ENCODE measurements around the gene MICAL1.
"Not testable (repeated sequence)": the region's sequence is repeated elsewhere in the genome, so short reads cannot be mapped to it uniquely, and the experiment has no call there.

Gene MICAL1

DNA sequence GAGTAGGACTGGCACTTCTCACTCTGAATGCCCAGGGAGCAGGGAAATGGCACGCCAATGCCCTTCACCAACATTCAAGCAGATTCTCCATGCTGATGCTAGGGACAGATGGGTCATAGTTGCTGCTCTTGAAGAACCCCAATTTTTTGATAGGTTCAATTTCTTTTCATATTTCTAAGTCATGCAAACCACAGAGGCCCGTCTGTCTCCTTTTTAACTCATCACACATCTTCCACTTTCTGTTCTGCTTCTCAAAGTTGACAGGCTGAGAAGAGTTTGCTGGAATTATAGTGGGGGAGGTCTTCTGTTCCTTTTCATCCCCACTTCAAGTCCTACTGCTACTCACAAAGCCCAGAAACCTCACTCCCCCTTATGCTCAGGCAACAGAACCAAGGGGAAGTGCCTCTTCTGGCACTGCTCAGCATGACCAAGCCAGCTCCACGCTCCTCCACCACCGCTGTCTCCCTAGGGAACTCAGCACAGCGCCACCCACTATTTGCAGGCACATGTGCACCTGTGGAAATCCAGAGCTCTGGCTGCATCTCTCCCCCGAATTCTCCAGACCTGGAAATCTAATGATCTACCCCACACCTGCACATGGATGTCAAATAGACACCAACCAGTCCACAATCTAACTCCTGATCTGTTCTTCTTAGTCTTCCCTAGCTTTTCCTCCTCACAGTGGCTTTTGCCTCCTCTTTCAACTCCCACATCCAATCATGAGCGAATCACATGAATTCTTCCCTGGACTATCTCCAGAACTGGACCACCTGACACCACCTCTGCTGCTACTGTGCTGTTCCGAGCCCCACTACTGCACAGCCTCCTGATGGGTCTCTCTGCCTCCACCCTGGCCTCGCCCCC lies 16.8 kb upstream of the MICAL1 start:
- ATAC-seq (replicated peaks; ENCODE audit: extremely low read depth, poor library complexity, severe bottlenecking) (no peak), DNase-seq (ENCODE audit: low spot score in 2 of 2) (no peak)
- no peaks in the 10 kb centered on the region for H3K9me3 Mint-ChIP-seq
- no peak overlapping the region for H3K4me3 Mint-ChIP-seq
- peaks cover 72% of the 10 kb centered on the region for H3K4me1 Mint-ChIP-seq
- no peak overlapping the region for H3K27ac Mint-ChIP-seq (ENCODE audit: low read depth)
- H3K27me3 Mint-ChIP-seq, result no peaks in the 10 kb centered on the region
- peaks cover 75% of the 10 kb centered on the region for H3K36me3 Mint-ChIP-seq (ENCODE audit: insufficient read depth)

DNA sequence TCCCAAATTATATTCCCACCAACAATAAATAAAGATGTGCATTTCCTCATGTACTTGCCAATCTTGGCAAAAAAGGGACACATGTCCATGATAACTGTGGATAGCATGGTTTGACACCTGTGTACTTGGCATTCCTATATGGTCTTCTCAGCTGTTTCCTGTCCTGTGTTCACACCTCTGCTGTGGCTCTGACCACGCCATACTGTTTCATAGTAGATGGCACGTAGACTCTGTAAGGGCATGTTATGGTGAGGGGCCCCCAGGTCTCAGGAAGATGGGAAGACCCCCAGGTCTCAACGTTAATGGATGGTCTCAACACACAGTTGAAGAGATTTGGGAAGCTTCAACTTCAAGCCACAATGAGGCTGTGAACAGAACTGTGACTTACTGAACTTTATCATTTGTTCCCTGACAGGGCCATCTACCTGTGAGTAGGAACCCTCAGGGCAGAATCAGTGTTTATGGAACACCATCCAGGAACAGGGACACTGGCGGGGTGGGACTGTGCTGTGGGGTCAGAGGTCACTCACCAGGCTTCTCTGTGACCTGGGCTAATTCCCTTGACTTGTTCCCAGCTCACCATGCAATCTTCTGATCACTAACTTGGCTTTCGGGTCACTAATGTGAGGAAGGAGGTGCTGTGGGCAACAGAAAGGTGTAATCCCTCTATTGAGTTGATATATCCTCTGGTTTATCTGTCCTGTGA lies 15.7 kb upstream of the MICAL1 start:
- no peak for DNase-seq (ENCODE audit: low spot score in 2 of 2)
- no peak overlapping the region for H3K4me3 Mint-ChIP-seq
- peaks cover 73% of the 10 kb centered on the region for H3K4me1 Mint-ChIP-seq
- ATAC-seq (replicated peaks; ENCODE audit: extremely low read depth, poor library complexity, severe bottlenecking), result no peak
- H3K27me3 Mint-ChIP-seq, result no peaks in the 10 kb centered on the region
- peaks cover 75% of the 10 kb centered on the region for H3K36me3 Mint-ChIP-seq (ENCODE audit: insufficient read depth)
- H3K9me3 Mint-ChIP-seq, result no peaks in the 10 kb centered on the region
- no peak overlapping the region for H3K27ac Mint-ChIP-seq (ENCODE audit: low read depth)

DNA sequence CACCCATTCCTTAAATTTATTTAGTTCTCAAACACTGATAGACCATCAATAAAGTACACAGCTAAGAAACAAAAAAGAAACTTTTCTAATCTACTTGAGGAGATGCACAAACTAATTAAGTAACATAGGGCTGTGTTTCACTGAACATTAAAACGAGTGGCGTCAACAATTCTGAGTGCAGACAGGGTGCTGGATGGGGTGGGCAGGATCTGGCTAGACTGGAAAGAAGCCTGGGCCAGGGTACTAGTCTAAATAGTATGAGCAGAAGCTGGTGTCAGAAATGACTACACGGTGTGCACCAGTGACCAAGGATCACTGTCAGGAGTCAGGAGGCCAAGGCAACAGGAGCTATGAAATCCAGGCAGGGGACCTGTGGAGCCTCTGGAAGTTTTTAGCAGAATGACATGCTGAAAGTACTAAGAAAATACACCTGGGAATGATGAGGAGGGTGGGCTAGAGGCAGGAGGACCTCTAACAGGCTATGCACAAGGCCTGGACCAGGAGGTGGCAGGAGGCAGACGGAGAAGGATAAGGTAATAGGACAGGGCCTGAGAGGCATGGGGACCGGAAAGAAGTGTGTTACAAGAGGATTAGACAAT lies 14.1 kb upstream of the MICAL1 start:
- no peaks in the 10 kb centered on the region for H3K27me3 Mint-ChIP-seq
- no peaks in the 10 kb centered on the region for H3K9me3 Mint-ChIP-seq
- H3K4me3 Mint-ChIP-seq, result no peak overlapping the region
- ATAC-seq (replicated peaks; ENCODE audit: extremely low read depth, poor library complexity, severe bottlenecking) (no peak), DNase-seq (ENCODE audit: low spot score in 2 of 2) (no peak)
- H3K36me3 Mint-ChIP-seq (ENCODE audit: insufficient read depth), result peaks cover 75% of the 10 kb centered on the region
- H3K27ac Mint-ChIP-seq (ENCODE audit: low read depth), result no peak overlapping the region
- H3K4me1 Mint-ChIP-seq, result peaks cover 59% of the 10 kb centered on the region

DNA sequence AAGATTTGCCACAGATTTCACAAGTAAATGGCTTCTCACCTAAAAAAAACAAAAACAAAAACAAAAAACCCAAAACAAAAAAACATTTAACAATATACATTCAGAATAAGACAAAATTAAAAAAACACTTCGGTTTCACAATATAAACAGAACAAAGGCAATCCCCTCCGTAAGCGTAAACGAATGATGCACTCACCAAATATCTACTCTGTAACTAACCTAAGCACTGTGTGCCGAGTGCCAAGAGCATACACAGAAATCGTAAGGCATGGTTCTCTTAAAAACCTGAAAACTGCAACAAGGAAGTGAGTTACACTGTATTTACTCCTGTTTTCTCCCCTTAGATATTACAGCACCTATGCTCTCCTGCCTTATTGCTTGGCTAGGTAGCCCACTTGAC lies 12.1 kb upstream of the MICAL1 start:
- DNase-seq (ENCODE audit: low spot score in 2 of 2), result no peak
- no peak for ATAC-seq (replicated peaks; ENCODE audit: extremely low read depth, poor library complexity, severe bottlenecking)
- H3K9me3 Mint-ChIP-seq, result no peaks in the 10 kb centered on the region
- no peak overlapping the region for H3K4me3 Mint-ChIP-seq
- peaks cover 68% of the 10 kb centered on the region for H3K36me3 Mint-ChIP-seq (ENCODE audit: insufficient read depth)
- H3K27ac Mint-ChIP-seq (ENCODE audit: low read depth), result no peak overlapping the region
- peaks cover 55% of the 10 kb centered on the region for H3K4me1 Mint-ChIP-seq
- no peaks in the 10 kb centered on the region for H3K27me3 Mint-ChIP-seq

DNA sequence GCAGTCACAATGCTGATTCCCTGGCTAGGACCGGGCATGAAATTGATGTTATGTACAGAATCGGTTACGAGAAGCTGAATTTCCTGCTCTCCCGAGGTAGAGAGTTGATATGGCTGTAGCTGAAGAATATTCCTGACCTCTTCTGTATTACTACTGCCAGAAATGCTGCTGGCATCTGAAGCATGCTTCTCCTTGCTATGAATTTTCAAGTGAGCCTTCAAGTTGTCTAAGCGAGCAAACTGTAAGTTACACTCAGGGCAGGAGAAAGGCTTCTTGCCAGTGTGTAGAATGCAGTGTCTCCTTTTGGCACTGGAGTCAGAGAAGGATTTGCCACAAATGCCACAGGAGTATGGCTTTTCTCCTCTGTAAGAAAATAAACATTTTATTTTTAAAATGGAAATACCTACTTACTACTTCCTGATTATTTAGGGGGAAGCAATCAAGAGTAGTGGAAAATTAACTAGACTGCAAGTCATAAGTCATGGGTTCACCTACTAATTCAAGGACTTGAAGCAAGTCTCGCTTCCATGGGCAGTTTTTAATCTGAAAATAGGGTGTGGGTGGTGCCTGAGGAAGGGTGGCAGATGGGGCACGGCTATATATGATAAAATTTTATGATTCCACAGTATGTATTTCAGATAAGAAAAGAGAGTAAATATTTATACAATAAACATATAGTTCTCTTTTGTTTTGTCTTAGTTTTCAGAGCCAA lies 10.8 kb upstream of the MICAL1 start:
- H3K4me3 Mint-ChIP-seq, result no peak overlapping the region
- peaks cover 50% of the 10 kb centered on the region for H3K4me1 Mint-ChIP-seq

DNA sequence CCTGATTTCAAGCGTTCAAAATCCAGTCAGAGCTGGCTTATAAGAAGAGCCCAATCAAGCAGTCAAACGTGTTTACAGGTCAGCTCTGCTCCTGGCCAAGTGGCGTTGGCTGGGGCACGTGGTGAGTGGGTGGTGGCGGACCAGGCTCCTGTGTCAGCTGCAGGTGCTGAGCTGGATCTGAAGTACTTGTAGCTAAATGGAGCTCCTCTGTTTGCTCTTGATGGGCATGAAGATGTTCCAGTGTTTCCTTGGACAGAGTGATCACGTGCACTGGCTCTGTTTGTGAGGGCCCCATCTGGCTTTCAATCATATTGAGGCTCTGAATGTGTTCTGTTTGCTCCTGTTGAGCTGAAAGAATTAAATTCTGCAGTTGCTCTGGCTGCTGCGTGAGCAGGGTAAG lies 10.2 kb upstream of the MICAL1 start:
- peak overlapping the region; percentile 7 for H3K27ac Mint-ChIP-seq (ENCODE audit: low read depth)
- H3K36me3 Mint-ChIP-seq (ENCODE audit: insufficient read depth), result peaks cover 58% of the 10 kb centered on the region
- DNase-seq (ENCODE audit: low spot score in 2 of 2), result no peak
- H3K27me3 Mint-ChIP-seq, result no peaks in the 10 kb centered on the region
- no peak for ATAC-seq (replicated peaks; ENCODE audit: extremely low read depth, poor library complexity, severe bottlenecking)
- no peak overlapping the region for H3K4me3 Mint-ChIP-seq
- H3K9me3 Mint-ChIP-seq, result no peaks in the 10 kb centered on the region
- H3K4me1 Mint-ChIP-seq, result peaks cover 44% of the 10 kb centered on the region

More for the DNA sequence above, 10.8 kb upstream of the MICAL1 start:
- Mint-ChIP-seq H3K9me3 (no peaks in the 10 kb centered on the region), H3K27me3 (no peaks in the 10 kb centered on the region), H3K27ac (ENCODE audit: low read depth) (no peak overlapping the region), H3K36me3 (ENCODE audit: insufficient read depth) (peaks cover 64% of the 10 kb centered on the region)
- ATAC-seq (replicated peaks; ENCODE audit: extremely low read depth, poor library complexity, severe bottlenecking) (no peak), DNase-seq (ENCODE audit: low spot score in 2 of 2) (no peak)

DNA sequence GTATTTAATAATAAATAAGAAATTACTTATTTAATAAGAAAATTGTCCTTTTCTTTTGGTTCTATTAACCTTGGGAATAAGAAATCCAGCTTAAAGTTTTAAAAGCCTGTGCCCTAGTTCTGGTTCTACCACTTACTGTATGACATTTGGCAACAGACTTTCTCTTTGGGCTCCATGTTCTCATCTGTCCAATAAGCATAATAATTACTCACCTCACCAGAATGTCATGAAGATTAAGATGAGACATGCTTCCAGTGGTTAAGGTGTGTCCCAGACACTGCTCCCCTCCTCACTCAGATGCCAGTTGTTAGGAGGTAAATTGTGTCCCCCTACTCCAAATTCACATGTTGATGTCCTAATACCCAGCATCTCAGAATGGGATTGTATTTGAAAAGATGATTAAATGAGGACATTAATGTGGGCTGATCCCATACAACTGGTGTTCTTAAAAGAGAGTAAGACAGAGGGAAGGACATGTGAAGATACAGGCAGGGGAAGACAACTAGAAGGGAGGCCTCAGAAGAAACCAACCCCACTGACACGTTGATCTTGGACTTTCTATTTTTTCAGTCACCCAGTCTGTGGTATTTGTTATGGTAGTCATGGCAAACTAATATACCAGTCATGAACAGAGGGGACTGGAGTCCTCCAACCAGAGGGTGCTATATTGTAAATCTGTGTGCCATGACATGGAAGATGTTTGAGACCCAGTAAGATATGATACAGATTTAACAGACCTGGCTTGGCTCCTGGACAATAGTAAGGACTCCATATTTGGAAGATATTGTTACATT lies 6.4 kb upstream of the MICAL1 start:
- peaks cover 34% of the 10 kb centered on the region for H3K36me3 Mint-ChIP-seq (ENCODE audit: insufficient read depth)
- DNase-seq (ENCODE audit: low spot score in 2 of 2) (no peak), ATAC-seq (replicated peaks; ENCODE audit: extremely low read depth, poor library complexity, severe bottlenecking) (no peak)
- H3K27ac Mint-ChIP-seq (ENCODE audit: low read depth), result peak overlapping the region; percentile 27
- H3K4me3 Mint-ChIP-seq, result no peak overlapping the region
- no peaks in the 10 kb centered on the region for H3K9me3 Mint-ChIP-seq
- peaks cover 45% of the 10 kb centered on the region for H3K4me1 Mint-ChIP-seq
- no peaks in the 10 kb centered on the region for H3K27me3 Mint-ChIP-seq

DNA sequence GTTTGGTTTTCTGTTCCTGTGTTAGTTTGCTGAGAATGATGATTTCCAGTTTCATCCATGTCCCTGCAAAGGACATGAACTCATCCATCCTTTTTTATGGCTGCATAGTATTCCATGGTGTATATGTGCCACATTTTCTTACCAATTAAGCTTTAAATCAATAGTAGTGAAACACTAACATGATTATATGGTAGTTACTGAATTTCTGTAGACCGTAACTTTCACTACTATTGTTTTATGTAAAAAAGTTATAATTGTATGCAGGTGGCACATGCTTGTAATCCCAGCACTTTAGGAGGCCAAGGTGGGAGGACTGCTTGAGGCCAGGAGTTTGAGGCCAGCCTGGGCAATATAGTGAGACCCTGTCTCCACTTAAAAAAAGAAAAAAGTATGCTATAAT lies 5.6 kb upstream of the MICAL1 start:
- H3K4me1 Mint-ChIP-seq, result peaks cover 50% of the 10 kb centered on the region
- not testable (repeated sequence) for H3K27me3 Mint-ChIP-seq; ATAC-seq (replicated peaks; ENCODE audit: extremely low read depth, poor library complexity, severe bottlenecking); H3K4me3 Mint-ChIP-seq; H3K27ac Mint-ChIP-seq (ENCODE audit: low read depth); DNase-seq (ENCODE audit: low spot score in 2 of 2); H3K9me3 Mint-ChIP-seq
- H3K36me3 Mint-ChIP-seq (ENCODE audit: insufficient read depth), result peaks cover 31% of the 10 kb centered on the region

DNA sequence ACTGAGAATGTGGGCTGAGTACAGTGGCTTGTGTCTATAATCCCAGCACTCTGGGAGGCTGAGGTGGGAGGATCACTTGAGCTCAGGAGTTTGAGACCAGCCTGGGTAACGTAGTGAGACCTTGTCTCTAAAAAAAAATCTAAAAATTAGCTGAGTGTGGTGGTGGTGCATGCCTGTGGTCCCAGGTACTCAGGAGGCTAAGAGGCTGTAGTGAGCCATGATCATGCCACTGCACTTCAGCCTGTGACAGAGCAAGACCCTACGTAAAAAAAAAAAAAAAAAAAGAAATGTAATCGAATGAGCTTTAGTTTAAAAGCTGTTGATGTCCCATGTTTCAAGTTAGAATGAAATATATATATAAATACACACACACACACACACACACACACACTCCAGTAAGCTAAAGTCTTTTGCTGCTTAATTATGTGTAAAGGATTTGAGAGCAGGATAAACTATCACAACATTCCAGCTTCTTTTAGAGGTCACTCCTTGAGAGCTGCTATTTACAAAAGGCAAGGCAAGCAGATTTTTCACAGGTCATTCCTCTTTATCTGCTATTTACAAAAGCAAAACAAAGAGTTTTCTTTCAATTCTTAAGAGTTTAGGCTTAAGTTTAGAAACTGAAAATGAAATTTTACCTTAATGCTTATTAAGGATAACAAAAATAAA lies 4.7 kb upstream of the MICAL1 start:
- no peak for DNase-seq (ENCODE audit: low spot score in 2 of 2)
- no peak for ATAC-seq (replicated peaks; ENCODE audit: extremely low read depth, poor library complexity, severe bottlenecking)
- Mint-ChIP-seq H3K27me3 (no peaks in the 10 kb centered on the region), H3K4me1 (peaks cover 51% of the 10 kb centered on the region), H3K36me3 (ENCODE audit: insufficient read depth) (peaks cover 22% of the 10 kb centered on the region), H3K4me3 (no peak overlapping the region), H3K27ac (ENCODE audit: low read depth) (no peak overlapping the region), H3K9me3 (no peaks in the 10 kb centered on the region)

DNA sequence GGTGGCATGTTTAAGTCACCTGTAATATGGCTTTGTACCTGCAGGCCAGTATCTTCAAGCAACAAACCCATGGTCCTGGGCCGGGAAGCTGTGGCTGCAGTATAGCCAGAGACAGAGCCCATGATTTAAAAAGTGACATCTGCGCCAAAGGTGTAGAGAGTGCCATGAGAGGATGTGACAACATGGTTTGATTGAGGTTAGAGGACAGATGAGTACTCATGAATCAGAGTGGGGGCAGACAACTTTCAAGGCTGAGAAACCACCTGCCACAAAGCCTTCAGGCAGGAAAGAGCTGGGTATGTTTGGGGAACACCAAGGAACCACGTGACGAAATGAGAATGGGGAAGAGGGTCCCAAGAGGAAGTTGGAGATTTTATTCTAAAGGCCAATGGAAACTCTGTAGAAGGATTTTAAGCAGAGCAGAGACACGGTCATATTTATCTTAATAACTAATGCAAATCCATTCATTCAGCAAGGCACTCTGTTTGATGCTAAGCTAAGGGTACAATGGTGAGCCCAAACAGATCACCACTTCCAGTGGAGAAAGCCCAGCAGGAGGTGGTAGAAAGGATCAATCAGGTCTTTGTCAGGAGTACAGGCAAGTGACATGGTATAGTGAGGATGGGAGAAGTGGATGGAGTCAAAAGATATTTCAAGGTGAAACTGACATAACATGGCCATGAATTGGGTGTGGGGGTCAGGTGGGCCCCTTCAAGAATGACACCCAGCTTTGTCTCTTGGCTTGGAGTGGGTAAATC lies 3.4 kb upstream of the MICAL1 start:
- Mint-ChIP-seq H3K36me3 (ENCODE audit: insufficient read depth) (peaks cover 21% of the 10 kb centered on the region), H3K9me3 (no peaks in the 10 kb centered on the region), H3K27me3 (no peaks in the 10 kb centered on the region), H3K4me1 (peaks cover 58% of the 10 kb centered on the region), H3K27ac (ENCODE audit: low read depth) (peak overlapping the region; percentile 3), H3K4me3 (no peak overlapping the region)
- ATAC-seq (replicated peaks; ENCODE audit: extremely low read depth, poor library complexity, severe bottlenecking), result peak; percentile 49
- peak in 1 of 2 donors; percentile 46 for DNase-seq (ENCODE audit: low spot score in 2 of 2)

DNA sequence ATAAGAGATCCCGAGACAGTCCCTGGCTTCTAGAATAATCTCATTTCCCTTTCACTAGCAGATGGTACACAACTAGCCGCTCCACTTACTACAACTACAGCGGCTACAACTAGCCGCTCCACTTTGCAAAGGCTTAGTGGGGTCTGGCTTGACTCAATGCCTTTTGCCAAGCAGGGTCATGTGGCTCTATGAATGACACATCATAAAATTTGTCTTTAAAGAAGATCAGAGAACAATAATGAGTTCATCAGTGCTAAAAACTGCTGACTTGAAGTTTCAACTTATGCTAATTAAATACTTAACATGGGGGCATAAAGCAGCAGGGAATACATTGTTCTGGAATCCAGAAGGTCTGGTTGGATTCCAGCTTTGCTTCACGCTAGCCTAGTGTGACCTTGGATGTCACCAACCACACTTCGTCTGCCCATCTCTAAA lies 2.0 kb upstream of the MICAL1 start:
- Mint-ChIP-seq H3K9me3 (no peaks in the 10 kb centered on the region), H3K27me3 (no peaks in the 10 kb centered on the region), H3K27ac (ENCODE audit: low read depth) (no peak overlapping the region), H3K36me3 (ENCODE audit: insufficient read depth) (peaks cover 19% of the 10 kb centered on the region), H3K4me1 (peaks cover 60% of the 10 kb centered on the region), H3K4me3 (peak overlapping the region; percentile 99)
- DNase-seq (ENCODE audit: low spot score in 2 of 2), result no peak
- no peak for ATAC-seq (replicated peaks; ENCODE audit: extremely low read depth, poor library complexity, severe bottlenecking)
